ENCODE results near the gene RAB3D.

Gene RAB3D

DNA sequence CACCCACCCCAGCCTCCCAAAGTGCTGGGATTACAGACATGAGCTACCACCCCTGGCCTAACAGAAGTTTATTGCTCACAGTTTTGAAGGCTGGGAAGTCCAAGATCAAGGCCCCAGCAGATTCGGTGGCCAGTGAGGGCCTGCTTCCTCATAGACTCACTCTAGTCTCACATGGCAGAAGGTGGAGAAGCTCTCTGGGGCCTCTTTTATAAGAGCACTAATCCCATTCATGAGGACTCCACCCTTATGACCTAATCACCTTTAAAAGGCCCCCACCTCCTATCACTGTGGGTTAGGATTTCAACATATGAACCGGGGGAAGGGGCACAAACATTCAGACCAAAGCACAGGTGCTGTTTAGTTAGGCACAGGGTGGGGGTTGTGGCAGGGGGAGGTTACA is 28.1 kb upstream of the RAB3D start:
- Histone ChIP-seq H3K9me3 (no peaks in the 10 kb centered on the region), H3K27me3 (no peaks in the 10 kb centered on the region), H3K4me1 (no peaks in the 10 kb centered on the region), H3K4me3 (ENCODE audit: low read depth, low read length) (no peak overlapping the region), H3K36me3 (no peaks in the 10 kb centered on the region)
- DNase-seq, result no peak
- no peak for TF ChIP-seq CTCF (IDR thresholded peaks at IDR 0.05; ENCODE audit: low read depth, low read length)

DNA sequence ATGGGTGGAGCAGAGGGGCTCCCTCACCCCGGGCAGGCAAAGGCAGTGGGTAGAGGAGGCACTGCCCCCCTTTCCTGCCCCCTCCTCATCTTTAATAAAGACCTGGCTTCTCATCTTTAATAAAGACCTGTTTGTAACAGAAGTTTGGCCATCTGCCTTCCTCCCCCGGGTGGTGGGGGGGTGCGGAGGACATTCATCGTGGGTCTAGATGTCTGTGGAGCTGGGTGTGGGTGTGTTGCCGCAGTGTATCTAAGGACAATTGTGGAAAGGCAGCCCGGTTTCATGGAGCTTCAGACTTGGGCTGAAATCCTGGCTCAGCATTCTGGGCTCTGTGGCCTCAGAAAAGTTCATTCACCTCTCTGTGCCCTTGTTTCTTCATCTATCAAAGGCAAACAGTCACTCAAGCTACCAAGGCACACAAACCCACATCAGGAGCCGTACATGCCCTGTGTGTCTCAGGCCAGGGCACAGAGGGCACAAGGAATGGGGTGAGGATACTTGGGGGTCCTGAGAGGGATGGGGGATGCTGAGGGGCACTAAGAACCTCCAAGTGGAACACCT is 26.2 kb upstream of the RAB3D start:
- Histone ChIP-seq H3K9me3 (no peaks in the 10 kb centered on the region), H3K4me1 (no peaks in the 10 kb centered on the region), H3K4me3 (ENCODE audit: low read depth, low read length) (no peak overlapping the region), H3K36me3 (peaks cover 4% of the 10 kb centered on the region; the same call in 1 of the 2 replicates), H3K27me3 (no peaks in the 10 kb centered on the region)
- DNase-seq, result no peak
- TF ChIP-seq CTCF (IDR thresholded peaks at IDR 0.05; ENCODE audit: low read depth, low read length), result no peak

DNA sequence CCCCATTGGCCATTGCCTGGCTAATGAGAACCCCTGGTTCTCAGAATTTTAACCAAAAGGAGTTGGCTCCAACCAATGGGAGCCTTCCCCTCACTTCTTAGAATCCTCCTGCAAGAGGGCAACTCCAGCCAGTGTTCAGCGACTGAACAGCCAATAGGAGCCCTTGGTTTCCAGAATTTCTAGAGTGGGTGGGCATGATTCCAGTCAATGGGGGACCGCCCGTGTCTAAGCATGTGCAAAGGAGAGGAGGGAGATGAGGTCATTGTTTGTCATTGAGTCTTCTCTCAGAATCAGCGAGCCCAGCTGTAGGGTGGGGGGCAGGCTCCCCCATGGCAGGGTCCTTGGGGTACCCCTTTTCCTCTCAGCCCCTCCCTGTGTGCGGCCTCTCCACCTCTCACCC is 25.5 kb upstream of the RAB3D start:
- Histone ChIP-seq H3K27me3 (no peaks in the 10 kb centered on the region), H3K9me3 (no peaks in the 10 kb centered on the region), H3K36me3 (peaks cover 4% of the 10 kb centered on the region; the same call in 1 of the 2 replicates), H3K4me3 (ENCODE audit: low read depth, low read length) (no peak overlapping the region), H3K4me1 (no peaks in the 10 kb centered on the region)
- TF ChIP-seq CTCF (IDR thresholded peaks at IDR 0.05; ENCODE audit: low read depth, low read length), result no peak
- DNase-seq, result no peak

- no peaks in the 10 kb centered on the region for H3K9me3 ChIP-seq
- TF ChIP-seq CTCF (IDR thresholded peaks at IDR 0.05; ENCODE audit: low read depth, low read length), result no peak
- no peaks in the 10 kb centered on the region for H3K27me3 ChIP-seq
- DNase-seq, result no peak
- no peaks in the 10 kb centered on the region for H3K4me1 ChIP-seq
- H3K4me3 ChIP-seq (ENCODE audit: low read depth, low read length), result no peak overlapping the region
- peaks cover 4% of the 10 kb centered on the region; the same call in 1 of the 2 replicates for H3K36me3 ChIP-seq
Observed at GRCh38 chr19:11364296-11364904, 24.9 kb upstream of the RAB3D start.

DNA sequence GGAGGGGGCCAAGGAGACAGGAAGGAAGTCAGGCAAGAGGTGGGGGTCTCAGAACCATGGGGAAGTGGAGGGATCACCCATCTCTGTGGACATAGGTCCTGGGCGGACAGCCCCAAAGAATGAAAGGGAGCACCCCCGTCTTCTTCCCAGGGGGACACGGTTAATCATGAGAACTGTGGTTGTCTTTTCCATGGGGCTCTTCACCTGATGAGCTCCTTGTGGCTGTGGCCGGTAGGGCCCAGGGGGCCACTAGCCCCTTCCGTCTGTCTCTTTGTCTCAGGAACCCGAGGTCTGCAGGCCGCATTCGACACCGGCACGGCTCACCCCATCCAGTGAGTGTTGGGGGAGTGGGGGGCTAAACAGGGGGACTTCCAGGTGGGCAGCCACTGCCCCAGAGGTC is 24.4 kb upstream of the RAB3D start:
- H3K4me3 ChIP-seq (ENCODE audit: low read depth, low read length), result no peak overlapping the region
- H3K4me1 ChIP-seq, result no peaks in the 10 kb centered on the region
- no peaks in the 10 kb centered on the region for H3K9me3 ChIP-seq
- no peaks in the 10 kb centered on the region for H3K27me3 ChIP-seq
- no peak for DNase-seq
- peaks cover 4% of the 10 kb centered on the region; the same call in 1 of the 2 replicates for H3K36me3 ChIP-seq
- TF ChIP-seq CTCF (IDR thresholded peaks at IDR 0.05; ENCODE audit: low read depth, low read length), result no peak

Measured in BE2C (cell line).